GF-D8 (cell line): Measurements from ENCODE around the gene DOCK7.
"Not testable (repeated sequence)": the region's sequence is repeated elsewhere in the genome, so short reads cannot be mapped to it uniquely, and the experiment has no call there.

ENCODE experiments used
- DNase-seq: peaks from one replicate; lab custom pipeline; 2025; lab: John Stamatoyannopoulos, UW

Gene DOCK7

GRCh38 chr1:62530516-62531154, 157.6 kb downstream of the DOCK7 start:
- DNase-seq, result no peak

- DNase-seq, result no peak
Measured at GRCh38 chr1:62529227-62529626, 159.0 kb downstream of the DOCK7 start.

- no peak for DNase-seq
Measured at GRCh38 chr1:62528015-62528414, 160.2 kb downstream of the DOCK7 start.

- not testable (repeated sequence) for DNase-seq
Measured at GRCh38 chr1:62527346-62527745, 160.8 kb downstream of the DOCK7 start.

- no peak for DNase-seq
Measured at GRCh38 chr1:62523860-62524259, 164.3 kb downstream of the DOCK7 start.

GRCh38 chr1:62516600-62516999, 171.6 kb downstream of the DOCK7 start:
- no peak for DNase-seq

- DNase-seq, result peak; percentile 72
Measured at GRCh38 chr1:62514746-62515423, 173.3 kb downstream of the DOCK7 start.

- DNase-seq, result no peak
Measured at GRCh38 chr1:62513013-62513412, 175.2 kb downstream of the DOCK7 start.

GRCh38 chr1:62509028-62509427, 179.2 kb downstream of the DOCK7 start:
- no peak for DNase-seq

GRCh38 chr1:62508187-62508758, 179.9 kb downstream of the DOCK7 start:
- peak; percentile 25 for DNase-seq

- no peak for DNase-seq
Measured at GRCh38 chr1:62500210-62500609, 188.0 kb downstream of the DOCK7 start.

- DNase-seq, result no peak
Measured at GRCh38 chr1:62494137-62494536, 194.0 kb downstream of the DOCK7 start.

GRCh38 chr1:62493656-62494055, 194.5 kb downstream of the DOCK7 start:
- DNase-seq, result no peak

- DNase-seq, result no peak
Measured at GRCh38 chr1:62492521-62492920, 195.7 kb downstream of the DOCK7 start.

GRCh38 chr1:62487956-62488355, 200.2 kb downstream of the DOCK7 start:
- DNase-seq, result no peak

- DNase-seq, result no peak
Measured at GRCh38 chr1:62484824-62485468, 203.2 kb downstream of the DOCK7 start.

GRCh38 chr1:62481681-62482080, 206.5 kb downstream of the DOCK7 start:
- no peak for DNase-seq

GRCh38 chr1:62476525-62477219, 211.5 kb downstream of the DOCK7 start:
- DNase-seq, result no peak

GRCh38 chr1:62467092-62467491, 221.1 kb downstream of the DOCK7 start:
- no peak for DNase-seq

GRCh38 chr1:62462370-62462769, 225.8 kb downstream of the DOCK7 start:
- DNase-seq, result no peak

- DNase-seq, result no peak
Measured at GRCh38 chr1:62457955-62458354, 230.2 kb downstream of the DOCK7 start.

- no peak for DNase-seq
Measured at GRCh38 chr1:62452951-62453350, 235.2 kb downstream of the DOCK7 start.
